Heart right ventricle (tissue), 16 donors: ENCODE data around the gene ECE1. TPM values are rescaled to one million over a fixed set of nuclear protein-coding genes. Genes with fewer than 3 reads are reported as not detected.

Source experiments
- ATAC-seq, 8 donors: fragments of 200-7000 bp; cut with Tn5 transposase; one replicate each; pipeline ENCODE4 v1.9.1; 2020; ENCODE audit warnings: mild to moderate bottlenecking in 8 of 8, moderate library complexity in 8 of 8, moderate number of reproducible peaks in 1 of 8
- DNase-seq, 2 donors: peaks; one replicate each; pipeline ENCODE4 v3.0.0-alpha.2; 2020
- H3K27ac ChIP-seq, 10 donors: fragments of 200-600 bp; sonication (generic) in 2 of 10; one replicate each; pipeline versions ENCODE4 v1.5.0 to v1.8.0; 2020 to 2022; ENCODE audit warnings: mild to moderate bottlenecking in 3 of 10
- H3K27me3 ChIP-seq, 7 donors: fragments of 200-600 bp; one replicate each; pipeline ENCODE4 v1.8.0; 2021 to 2022; ENCODE audit warnings: mild to moderate bottlenecking in 2 of 7
- H3K36me3 ChIP-seq, 9 donors: fragments of 200-600 bp; sonication (generic) in 1 of 9; one replicate each; pipeline versions ENCODE4 v1.5.0 to v1.8.0; 2020 to 2022; ENCODE audit warnings: mild to moderate bottlenecking in 2 of 9
- H3K4me1 ChIP-seq, 9 donors: fragments of 200-600 bp; sonication (generic) in 1 of 9; one replicate each; pipeline versions ENCODE4 v1.5.0 to v1.8.0; 2020 to 2022; ENCODE audit warnings: mild to moderate bottlenecking in 4 of 9
- H3K4me3 ChIP-seq, 10 donors: fragments of 200-600 bp; sonication (generic) in 2 of 10; one replicate each; pipeline versions ENCODE4 v1.5.0 to v1.8.0; 2020 to 2022; ENCODE audit warnings: mild to moderate bottlenecking in 7 of 10, moderate library complexity in 2 of 10
- H3K9me3 ChIP-seq, 11 donors: fragments of 200-600 bp in 10 of 11; sonication (generic) in 2 of 11; one replicate each; pipeline versions ENCODE4 v1.5.0 to v1.8.0; 2013 to 2022; ENCODE audit warnings: mild to moderate bottlenecking in 2 of 11, control low read depth in 1 of 11, moderate library complexity in 1 of 11
- WGBS, 2 donors: extraction: QIAGEN DNeasy Blood & Tissue Kit; methylation state at CpG; one replicate each; pipeline ENCODE4 v1.1.7; 2013; ENCODE audit warnings: inconsistent platforms in 1 of 2; 5-methylcytosine and 5-hydroxymethylcytosine counted together
- intact Hi-C, 10 donors: fragments of 100-400 bp; cut with DNase I; formaldehyde crosslinking; loops; one replicate each; pipeline versions ENCODE4 v1.11.1 to v1.14.2; 2022
- polyA plus RNA-seq, 2 donors: library from polyadenylated mRNA; stranded (reverse); fragments of 200-250 nt; gene quantifications; one replicate each; pipeline ENCODE4 v1.2.3, GENCODE V29; 2013
- total RNA-seq, 10 donors: library from RNA; stranded (reverse); fragmentation: NEBNext Ultra II Directional in 3 of 10; extraction: Animal tissue kit (Norgen Biotek cat#: 25700) in 3 of 10; gene quantifications; one replicate each; pipeline versions ENCODE4 v1.2.1 to v1.2.4, GENCODE V29; 2021 to 2023
- TF ChIP-seq, protein P1 (sequence below), 9 donors: fragments of 200-600 bp; sonication (generic) in 2 of 9; IDR thresholded peaks; one replicate each; pipeline versions ENCODE4 v1.5.0 to v1.8.0; 2021 to 2022; ENCODE audit warnings: antibody characterized with exemption in 9 of 9, mild to moderate bottlenecking in 5 of 9, moderate library complexity in 1 of 9
- donor health status: Arrhythmogenic right ventricular cardiomyopathy.
- donor health status: ischemic (EF 13 %, LVEDD 7.1; RV severe dilation, severe dysfunction).
- donor health status: healthy with polysubstance abuse.
- donor health status: DM: no; HTN: yes; CAD: no.
- donor health status: DM: no; HTN: no; CAD: no.
- donor health status: ischemic (EF 25% LVEDD 6.9; RV normal size, moderate dysfunction).
- donor health status: ischemic (EF 25% LVEDD 5.7; RV mildly dilated, moderate dysfunction).
- donor health status: healthy.
- donor health status: DM: yes; HTN: yes; CAD: no.
- donor health status: Ischemic cardiomyopathy.
- donor health status: ischemic (EF 35%, LVEDD 5.7; RV mildly dilated, moderate dysfunction).
- donor health status: nonischemic (EF 11% LVEDD 7.7; RV severe dilation, severe dysfunction).
- donor health status: DM: yes; HTN: yes; CAD: no.
- donor health status: PGD.
- donor health status: ischemic (EF 29% LVEDD 5.4; RV normal size, mild dysfunction).
- donor health status: nonischemic (EF 23%, LVEDD 6.1; RV moderate dilation, normal function).

ECE1 gene
- total and polyA plus RNA-seq, 12 donors: 30.6 to 81.8 (median 51.8) TPM

DNA sequence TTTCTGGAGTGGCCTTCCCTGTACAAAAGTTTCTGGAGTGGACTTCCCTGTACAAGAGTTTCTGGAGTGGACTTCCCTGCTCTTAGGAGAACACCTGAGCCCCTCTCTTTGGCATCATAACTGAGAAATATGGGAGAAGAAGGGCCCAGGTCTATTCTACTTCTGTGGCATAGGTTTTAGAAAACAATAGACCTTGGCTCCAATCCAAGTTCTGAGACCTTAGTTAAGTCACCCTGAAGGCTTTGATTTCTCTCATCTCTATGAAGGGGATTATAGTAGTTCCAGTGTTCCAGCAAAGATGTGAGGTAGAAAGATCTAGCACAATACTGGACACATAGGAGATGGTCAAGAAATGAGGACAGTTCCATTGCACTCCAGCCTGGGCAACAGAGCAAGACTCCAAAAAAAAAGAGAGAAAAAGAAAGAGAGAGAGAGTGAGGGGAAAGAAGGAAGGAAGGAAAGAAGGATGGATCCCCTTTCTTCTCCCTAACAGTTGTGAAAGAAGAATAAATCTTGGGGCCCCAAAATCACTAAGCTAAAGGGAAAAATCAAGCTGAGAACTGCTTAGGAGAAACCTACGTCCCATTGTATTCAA is 100.3 kb downstream of the ECE1 start:
- Histone ChIP-seq H3K4me1 (peaks cover 0 to 26% (median 14%) of the 10 kb centered on the region in 9 donors), H3K36me3 (no peaks in the 10 kb centered on the region), H3K4me3 (no peak overlapping the region), H3K27ac (no peak overlapping the region), H3K27me3 (no peaks in the 10 kb centered on the region), H3K9me3 (peaks cover 0 to 4% (median 0%) of the 10 kb centered on the region in 11 donors)
- ATAC-seq: no peak
- no peak for DNase-seq
- TF ChIP-seq, protein P1, sequence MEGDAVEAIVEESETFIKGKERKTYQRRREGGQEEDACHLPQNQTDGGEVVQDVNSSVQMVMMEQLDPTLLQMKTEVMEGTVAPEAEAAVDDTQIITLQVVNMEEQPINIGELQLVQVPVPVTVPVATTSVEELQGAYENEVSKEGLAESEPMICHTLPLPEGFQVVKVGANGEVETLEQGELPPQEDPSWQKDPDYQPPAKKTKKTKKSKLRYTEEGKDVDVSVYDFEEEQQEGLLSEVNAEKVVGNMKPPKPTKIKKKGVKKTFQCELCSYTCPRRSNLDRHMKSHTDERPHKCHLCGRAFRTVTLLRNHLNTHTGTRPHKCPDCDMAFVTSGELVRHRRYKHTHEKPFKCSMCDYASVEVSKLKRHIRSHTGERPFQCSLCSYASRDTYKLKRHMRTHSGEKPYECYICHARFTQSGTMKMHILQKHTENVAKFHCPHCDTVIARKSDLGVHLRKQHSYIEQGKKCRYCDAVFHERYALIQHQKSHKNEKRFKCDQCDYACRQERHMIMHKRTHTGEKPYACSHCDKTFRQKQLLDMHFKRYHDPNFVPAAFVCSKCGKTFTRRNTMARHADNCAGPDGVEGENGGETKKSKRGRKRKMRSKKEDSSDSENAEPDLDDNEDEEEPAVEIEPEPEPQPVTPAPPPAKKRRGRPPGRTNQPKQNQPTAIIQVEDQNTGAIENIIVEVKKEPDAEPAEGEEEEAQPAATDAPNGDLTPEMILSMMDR (IDR thresholded peaks at IDR 0.05): no peak
- intact Hi-C loops: loop anchor here in 4 of 10 donors (5.0 to 10.0 kb wide), 4 partner anchors 118 to 405 kb away; partner anchors contain the start of gene HP1BP3 (in 1 of the 4)
- WGBS, 2 donors: 95% methylated on average over 1 of the region's 1 CpG

DNA sequence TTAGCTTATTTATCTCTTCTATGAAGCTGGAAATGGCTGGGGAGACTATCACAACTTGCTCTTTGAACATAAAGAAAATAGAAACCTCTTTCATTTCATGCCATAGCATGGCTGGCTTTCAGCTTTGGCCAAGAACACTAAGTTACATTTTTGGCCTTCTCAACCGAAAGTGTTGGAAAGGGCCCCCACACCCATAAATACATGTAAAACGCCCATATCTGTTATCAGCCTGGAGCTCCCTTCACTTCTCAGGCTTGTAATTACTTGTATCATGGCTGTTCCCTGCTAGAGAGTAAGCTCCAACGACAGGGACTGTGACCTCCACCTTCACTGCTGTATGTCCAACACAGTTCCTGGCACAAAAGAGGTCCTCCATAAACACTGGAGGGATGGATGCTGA is 100.8 kb downstream of the ECE1 start:
- WGBS, 2 donors: 69% methylated on average over 3 of the region's 3 CpGs
- no peak overlapping the region for H3K4me3 ChIP-seq

DNA sequence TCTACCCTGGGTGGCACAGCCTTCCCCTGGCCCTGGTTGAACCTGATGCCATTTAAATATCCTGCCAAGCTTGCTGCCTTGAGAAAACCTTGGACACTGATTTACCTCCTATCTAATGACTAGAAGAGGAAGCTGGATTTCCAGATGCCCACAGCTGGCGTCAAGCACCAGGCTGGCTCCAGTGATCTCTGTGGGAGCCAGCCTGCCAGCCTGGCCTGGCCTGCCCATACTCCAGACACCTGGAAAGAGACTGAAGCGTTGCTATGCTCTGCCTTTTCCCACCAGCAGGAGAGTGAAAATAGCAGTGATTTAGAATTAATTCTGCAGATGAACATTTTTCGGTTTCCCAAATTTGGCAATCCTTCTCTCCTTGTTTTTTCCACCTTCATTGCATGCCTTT is 102.0 kb downstream of the ECE1 start:
- H3K36me3 ChIP-seq: no peaks in the 10 kb centered on the region
- DNase-seq (no peak), ATAC-seq (no peak)
- H3K27me3 ChIP-seq: no peaks in the 10 kb centered on the region
- WGBS, 2 donors: 90 to 96% methylated on average over 3 of the region's 3 CpGs
- peaks cover 0 to 35% (median 14%) of the 10 kb centered on the region in 9 donors for H3K4me1 ChIP-seq
- H3K9me3 ChIP-seq: peaks cover 0 to 4% (median 0%) of the 10 kb centered on the region in 11 donors
- TF ChIP-seq, protein P1 (IDR thresholded peaks at IDR 0.05): no peak
- intact Hi-C loops: loop anchor here in 1 of 10 donors (5.0 kb wide), 1 partner anchor 116 kb away; no protein-coding TSS in a partner anchor
- H3K4me3 ChIP-seq: no peak overlapping the region
- no peak overlapping the region for H3K27ac ChIP-seq

More for the DNA sequence above, 100.8 kb downstream of the ECE1 start:
- TF ChIP-seq, protein P1 (IDR thresholded peaks at IDR 0.05): no peak
- no peak overlapping the region for H3K27ac ChIP-seq
- H3K27me3 ChIP-seq: no peaks in the 10 kb centered on the region
- peaks cover 0 to 4% (median 0%) of the 10 kb centered on the region in 11 donors for H3K9me3 ChIP-seq
- peaks cover 0 to 26% (median 14%) of the 10 kb centered on the region in 9 donors for H3K4me1 ChIP-seq
- ATAC-seq: no peak
- no peak for DNase-seq
- intact Hi-C loops: loop anchor here in 1 of 10 donors (5.0 kb wide), 1 partner anchor 117 kb away; no protein-coding TSS in a partner anchor
- no peaks in the 10 kb centered on the region for H3K36me3 ChIP-seq

DNA sequence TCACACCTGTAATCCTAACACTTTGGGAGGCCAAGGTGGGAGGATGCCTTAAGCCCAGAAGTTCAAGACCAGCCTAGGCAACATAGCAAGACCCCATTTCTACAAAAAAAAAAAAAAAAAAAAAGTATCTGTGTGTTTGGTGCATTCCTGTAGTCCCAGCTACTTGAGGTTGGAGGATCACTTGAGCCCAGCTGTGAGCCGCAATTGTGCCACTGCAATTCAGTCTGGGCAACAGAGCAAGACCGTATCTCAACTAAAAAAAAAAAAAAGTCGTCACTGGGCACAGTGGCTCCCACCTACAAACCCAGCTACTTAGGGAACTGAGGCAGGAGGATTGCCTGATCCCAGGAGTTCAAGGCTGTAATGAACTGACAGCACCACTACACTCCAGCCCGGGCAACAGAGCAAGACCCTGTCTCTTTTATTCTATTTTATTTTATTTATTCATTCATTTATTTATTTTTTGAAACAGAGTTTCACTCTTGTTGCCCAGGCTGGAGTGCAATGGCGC is 105.0 kb downstream of the ECE1 start:
- TF ChIP-seq, protein P1 (IDR thresholded peaks at IDR 0.05): no peak
- intact Hi-C loops: loop anchor here in 1 of 10 donors (5.0 kb wide), 1 partner anchor 113 kb away; no protein-coding TSS in a partner anchor
- Histone ChIP-seq H3K27me3 (no peaks in the 10 kb centered on the region), H3K36me3 (no peaks in the 10 kb centered on the region), H3K9me3 (peaks cover 0 to 4% (median 0%) of the 10 kb centered on the region in 11 donors), H3K4me1 (peaks cover 0 to 38% (median 2%) of the 10 kb centered on the region in 9 donors), H3K4me3 (no peak overlapping the region), H3K27ac (no peak overlapping the region)
- DNase-seq: no peak
- ATAC-seq: no peak
- 92 to 95% methylated on average over 5 of the region's 5 CpGs for WGBS, 2 donors
